Smooth muscle cell (in vitro differentiated cells): ENCODE measurements around the gene CARD14. TPM values are rescaled to one million over a fixed set of nuclear protein-coding genes. Genes with fewer than 3 reads are reported as not detected.

Source experiments
- DNase-seq: peaks from one replicate; lab custom pipeline; 2025; ENCODE audit not compliant: unreplicated experiment; lab: John Stamatoyannopoulos, UW
- H2AFZ ChIP-seq: fragments of 200-600 bp; sonication (generic); 2 replicates; pipeline ENCODE4 v1.6.0; 2016; ENCODE audit warnings: antibody characterized with exemption, low read depth, mild to moderate bottlenecking
- H3F3A ChIP-seq: fragments of 200-600 bp; sonication (generic); 2 replicates; pipeline ENCODE4 v1.6.0; 2017; ENCODE audit warnings: antibody characterized with exemption, low read depth
- H3K27ac ChIP-seq: fragments of 200-600 bp; sonication (generic); 2 replicates; pipeline ENCODE4 v1.5.1; 2016; ENCODE audit warnings: low read depth, mild to moderate bottlenecking
- H3K27me3 ChIP-seq: fragments of 200-600 bp; sonication (generic); 2 replicates; pipeline ENCODE4 v1.6.1; 2016; ENCODE audit warnings: low read depth, mild to moderate bottlenecking
- H3K36me3 ChIP-seq: fragments of 200-600 bp; sonication (generic); 2 replicates; pipeline ENCODE4 v1.5.1; 2016; ENCODE audit warnings: low read depth
- H3K4me1 ChIP-seq: fragments of 200-600 bp; sonication (generic); 2 replicates; pipeline ENCODE4 v1.5.1; 2016; ENCODE audit warnings: low read depth
- H3K4me2 ChIP-seq: fragments of 200-600 bp; sonication (generic); 2 replicates; pipeline ENCODE4 v1.6.0; 2016; ENCODE audit warnings: mild to moderate bottlenecking
- H3K4me3 ChIP-seq: fragments of 200-600 bp; sonication (generic); 2 replicates; pipeline ENCODE4 v1.5.1; 2016; ENCODE audit warnings: mild to moderate bottlenecking
- H3K79me2 ChIP-seq: fragments of 200-600 bp; sonication (generic); 2 replicates; pipeline ENCODE4 v1.6.0; 2016; ENCODE audit warnings: low read depth, mild to moderate bottlenecking
- H3K9ac ChIP-seq: fragments of 200-600 bp; sonication (generic); 2 replicates; pipeline ENCODE4 v1.6.0; 2016; ENCODE audit warnings: low read depth
- H3K9me3 ChIP-seq: fragments of 200-600 bp; sonication (generic); replicated peaks from 2 replicates; pipeline ENCODE4 v1.5.1; 2016; ENCODE audit warnings: low read depth
- H4K20me1 ChIP-seq: fragments of 200-600 bp; sonication (generic); 2 replicates; pipeline ENCODE4 v1.6.0; 2016; ENCODE audit warnings: low read depth
- WGBS: methylation state at CpG from one replicate; pipeline ENCODE4 v1.1.7; 2016; ENCODE audit warnings: low lambda C conversion rate; 5-methylcytosine and 5-hydroxymethylcytosine counted together
- polyA plus RNA-seq: library from polyadenylated mRNA; unstranded; fragments of >200 nt; fragmentation: Nextera tagmentation; extraction: Ambion mirVana; gene quantifications from 2 replicates; pipeline ENCODE4 v1.2.1, GENCODE V29; 2016
- total RNA-seq: library from RNA; depleted of rRNA; stranded (reverse); fragments of >200 nt; gene quantifications from 2 replicates; pipeline ENCODE4 v1.2.3, GENCODE V29; 2014
- TF ChIP-seq, protein P1 (sequence below): fragments of 200-600 bp; sonication (generic); IDR thresholded peaks from 2 replicates; pipeline ENCODE4 v1.5.1; 2017; ENCODE audit warnings: borderline replicate concordance, mild to moderate bottlenecking, antibody characterized with exemption; ENCODE audit not compliant: insufficient read depth, poor library complexity, severe bottlenecking

CARD14 gene
- total and polyA plus RNA-seq, 2 experiments from 2014 or later: 1.0 to 1.8 TPM

DNA sequence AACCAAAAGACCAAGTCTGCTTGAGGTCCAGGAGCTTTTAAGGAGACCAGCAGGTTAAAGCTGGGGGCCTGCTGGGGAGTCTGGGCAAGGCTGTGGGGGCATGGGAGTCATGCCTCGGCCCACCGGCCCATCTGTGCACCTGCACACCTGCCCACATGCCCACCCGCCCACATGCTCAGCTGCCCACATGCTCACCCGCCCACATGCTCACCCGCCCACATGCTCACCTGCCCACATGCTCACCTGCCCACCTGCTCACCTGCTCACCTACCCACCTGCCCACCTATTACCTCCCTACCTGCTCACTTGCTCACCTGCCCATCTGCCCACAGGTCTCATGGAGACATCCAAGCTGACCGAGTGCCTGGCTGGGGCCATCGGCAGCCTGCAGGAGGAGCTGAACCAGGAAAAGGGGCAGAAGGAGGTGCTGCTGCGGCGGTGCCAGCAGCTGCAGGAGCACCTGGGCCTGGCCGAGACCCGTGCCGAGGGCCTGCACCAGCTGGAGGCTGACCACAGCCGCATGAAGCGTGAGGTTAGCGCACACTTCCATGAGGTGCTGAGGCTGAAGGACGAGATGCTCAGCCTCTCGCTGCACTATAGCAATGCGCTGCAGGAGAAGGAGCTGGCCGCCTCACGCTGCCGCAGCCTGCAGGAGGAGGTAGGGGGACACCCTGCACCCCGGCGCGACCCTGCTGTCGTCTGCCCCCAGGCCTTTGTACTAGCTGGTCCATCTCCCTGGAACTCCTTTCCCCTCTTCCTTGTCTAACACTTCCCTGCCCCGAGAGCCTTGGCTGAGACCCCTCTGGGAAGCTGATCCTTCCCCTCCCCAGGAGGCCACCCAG is 14.0 kb downstream of the CARD14 start:
- Histone ChIP-seq H3K4me2 (no peak overlapping the region), H2AFZ (no peak overlapping the region)

DNA sequence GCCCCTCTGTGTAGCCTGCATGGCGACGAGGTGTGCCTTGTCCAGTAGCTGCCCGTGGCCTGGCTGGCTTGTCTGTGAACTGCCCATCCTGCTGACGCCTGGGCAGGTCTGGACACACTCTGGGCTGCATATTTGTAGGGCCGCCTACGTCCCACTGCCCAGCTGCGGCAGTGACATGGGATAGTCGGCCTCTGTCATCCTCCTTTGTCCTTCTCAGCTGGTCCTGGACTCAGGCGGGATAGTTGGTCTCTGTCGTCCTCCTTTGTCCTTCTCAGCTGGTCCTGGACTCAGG is 14.5 kb downstream of the CARD14 start:
- Histone ChIP-seq H3K9me3 (no peaks in the 10 kb centered on the region), H3K4me3 (no peak overlapping the region), H3K27me3 (no peaks in the 10 kb centered on the region), H3K4me2 (no peak overlapping the region), H3K36me3 (no peaks in the 10 kb centered on the region), H3K9ac (no peak overlapping the region), H4K20me1 (no peaks in the 10 kb centered on the region), H3K27ac (no peak overlapping the region), H3K79me2 (no peaks in the 10 kb centered on the region), H3F3A (no peaks in the 10 kb centered on the region), H2AFZ (no peak overlapping the region), H3K4me1 (no peaks in the 10 kb centered on the region)
- TF ChIP-seq, protein P1, sequence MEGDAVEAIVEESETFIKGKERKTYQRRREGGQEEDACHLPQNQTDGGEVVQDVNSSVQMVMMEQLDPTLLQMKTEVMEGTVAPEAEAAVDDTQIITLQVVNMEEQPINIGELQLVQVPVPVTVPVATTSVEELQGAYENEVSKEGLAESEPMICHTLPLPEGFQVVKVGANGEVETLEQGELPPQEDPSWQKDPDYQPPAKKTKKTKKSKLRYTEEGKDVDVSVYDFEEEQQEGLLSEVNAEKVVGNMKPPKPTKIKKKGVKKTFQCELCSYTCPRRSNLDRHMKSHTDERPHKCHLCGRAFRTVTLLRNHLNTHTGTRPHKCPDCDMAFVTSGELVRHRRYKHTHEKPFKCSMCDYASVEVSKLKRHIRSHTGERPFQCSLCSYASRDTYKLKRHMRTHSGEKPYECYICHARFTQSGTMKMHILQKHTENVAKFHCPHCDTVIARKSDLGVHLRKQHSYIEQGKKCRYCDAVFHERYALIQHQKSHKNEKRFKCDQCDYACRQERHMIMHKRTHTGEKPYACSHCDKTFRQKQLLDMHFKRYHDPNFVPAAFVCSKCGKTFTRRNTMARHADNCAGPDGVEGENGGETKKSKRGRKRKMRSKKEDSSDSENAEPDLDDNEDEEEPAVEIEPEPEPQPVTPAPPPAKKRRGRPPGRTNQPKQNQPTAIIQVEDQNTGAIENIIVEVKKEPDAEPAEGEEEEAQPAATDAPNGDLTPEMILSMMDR: no peak
- WGBS: 85% methylated on average over 10 of the region's 10 CpGs
- no peak for DNase-seq

More for the DNA sequence above, 14.0 kb downstream of the CARD14 start:
- TF ChIP-seq, protein P1: no peak
- H3K79me2 ChIP-seq: no peaks in the 10 kb centered on the region
- no peaks in the 10 kb centered on the region for H3K27me3 ChIP-seq
- H3K4me3 ChIP-seq: no peak overlapping the region
- no peaks in the 10 kb centered on the region for H3K9me3 ChIP-seq
- H3K4me1 ChIP-seq: no peaks in the 10 kb centered on the region
- 83% methylated on average over 22 of the region's 26 CpGs for WGBS
- no peaks in the 10 kb centered on the region for H4K20me1 ChIP-seq
- no peaks in the 10 kb centered on the region for H3K36me3 ChIP-seq
- H3F3A ChIP-seq: no peaks in the 10 kb centered on the region
- no peak overlapping the region for H3K27ac ChIP-seq
- DNase-seq: no peak
- H3K9ac ChIP-seq: no peak overlapping the region

DNA sequence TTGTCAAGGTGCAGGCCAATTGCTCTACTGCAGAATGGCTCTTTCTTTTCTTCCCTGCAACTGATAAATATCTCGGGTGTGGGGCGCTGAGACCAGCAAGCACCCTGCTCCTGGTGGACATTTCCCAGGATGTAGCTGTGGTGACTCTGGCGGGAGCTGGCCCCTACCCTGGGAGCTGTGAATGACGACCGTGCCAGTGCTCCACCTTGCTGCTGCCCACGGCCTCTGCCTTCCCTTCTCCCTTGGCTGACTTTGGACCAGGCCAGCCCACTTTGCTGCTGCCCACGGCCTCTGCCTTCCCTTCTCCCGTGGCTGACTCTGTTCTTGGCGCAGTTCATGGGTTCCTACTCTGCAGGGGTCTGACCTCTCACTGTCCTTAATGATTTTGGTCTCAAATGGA is 16.1 kb downstream of the CARD14 start:
- no peak overlapping the region for H3K27ac ChIP-seq
- no peaks in the 10 kb centered on the region for H3K9me3 ChIP-seq
- H3K27me3 ChIP-seq: no peaks in the 10 kb centered on the region
- no peak overlapping the region for H3K9ac ChIP-seq
- H3K79me2 ChIP-seq: no peaks in the 10 kb centered on the region
- H3F3A ChIP-seq: no peaks in the 10 kb centered on the region
- no peak overlapping the region for H3K4me2 ChIP-seq
- 91% methylated on average over 9 of the region's 9 CpGs for WGBS
- H2AFZ ChIP-seq: no peak overlapping the region
- no peaks in the 10 kb centered on the region for H4K20me1 ChIP-seq
- no peaks in the 10 kb centered on the region for H3K36me3 ChIP-seq
- H3K4me3 ChIP-seq: no peak overlapping the region
- DNase-seq: no peak
- H3K4me1 ChIP-seq: no peaks in the 10 kb centered on the region
- TF ChIP-seq, protein P1: no peak

DNA sequence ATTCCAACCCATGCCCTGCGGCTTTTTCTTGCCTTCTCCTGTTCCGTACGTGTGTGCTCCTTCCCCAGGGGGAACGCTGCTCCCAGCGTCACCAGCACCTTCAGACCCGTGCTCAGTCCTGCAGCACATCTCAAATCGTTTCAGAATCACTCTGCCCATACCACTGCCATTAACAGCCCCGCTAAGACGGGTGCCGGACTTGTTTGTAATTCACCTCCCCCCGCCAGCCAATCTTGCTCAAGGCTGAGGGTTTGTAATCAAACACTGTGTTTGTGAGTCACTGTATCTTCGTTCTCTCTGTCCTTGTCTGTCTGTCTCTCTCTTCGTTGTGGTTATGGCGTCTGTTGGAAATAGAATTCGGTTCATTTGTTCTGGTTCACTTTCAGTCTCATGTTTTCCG is 17.3 kb downstream of the CARD14 start:
- H3F3A ChIP-seq: no peaks in the 10 kb centered on the region
- no peaks in the 10 kb centered on the region for H3K9me3 ChIP-seq
- H3K9ac ChIP-seq: no peak overlapping the region
- no peaks in the 10 kb centered on the region for H4K20me1 ChIP-seq
- no peaks in the 10 kb centered on the region for H3K79me2 ChIP-seq
- no peak overlapping the region for H3K4me2 ChIP-seq
- peak overlapping the region; percentile 56 for H2AFZ ChIP-seq
- no peaks in the 10 kb centered on the region for H3K4me1 ChIP-seq
- no peaks in the 10 kb centered on the region for H3K27me3 ChIP-seq
- DNase-seq: no peak
- 71% methylated on average over 16 of the region's 16 CpGs for WGBS
- H3K27ac ChIP-seq: no peak overlapping the region
- TF ChIP-seq, protein P1: no peak
- H3K4me3 ChIP-seq: no peak overlapping the region
- no peaks in the 10 kb centered on the region for H3K36me3 ChIP-seq
